MM.1S (cell line): ENCODE data around the gene NPHP1.
"Not testable (repeated sequence)": the region's sequence is repeated elsewhere in the genome, so short reads cannot be mapped to it uniquely, and the experiment has no call there.

Experiments
- DNase-seq: peaks from one replicate; pipeline ENCODE4 v3.0.0-alpha.2; 2015
- H2AFZ ChIP-seq: fragments of 300-600 bp; sonication (generic); 2 replicates; pipeline ENCODE4 v1.6.0; 2016; ENCODE audit warnings: antibody characterized with exemption, low read length
- H3F3A ChIP-seq: fragments of 300-600 bp; sonication (generic); 2 replicates; pipeline ENCODE4 v1.6.1; 2016; ENCODE audit warnings: mild to moderate bottlenecking, antibody characterized with exemption, low read length, moderate library complexity, mixed read lengths; ENCODE audit not compliant: insufficient read depth
- H3K27ac ChIP-seq: fragments of 300-600 bp; sonication (generic); 2 replicates; pipeline ENCODE4 v1.5.1; 2016; ENCODE audit warnings: mild to moderate bottlenecking, low read length
- H3K27me3 ChIP-seq: fragments of 300-600 bp; sonication (generic); replicated peaks from 2 replicates; pipeline ENCODE4 v1.6.0; 2016; ENCODE audit warnings: low read length; ENCODE audit not compliant: insufficient read depth
- H3K36me3 ChIP-seq: fragments of 300-600 bp; sonication (generic); replicated peaks from 2 replicates; pipeline ENCODE4 v1.6.1; 2016; ENCODE audit warnings: mild to moderate bottlenecking, low read length, mixed read lengths; ENCODE audit not compliant: insufficient read depth
- H3K4me1 ChIP-seq: fragments of 300-600 bp; sonication (generic); 2 replicates; pipeline ENCODE4 v1.6.1; 2016; ENCODE audit warnings: low read length, mixed read lengths
- H3K4me2 ChIP-seq: fragments of 300-600 bp; sonication (generic); 2 replicates; pipeline ENCODE4 v1.6.0; 2016; ENCODE audit warnings: low read depth, low read length
- H3K4me3 ChIP-seq: fragments of 300-600 bp; sonication (generic); 2 replicates; pipeline ENCODE4 v1.5.1; 2016; ENCODE audit warnings: low read length, mixed read lengths
- H3K79me2 ChIP-seq: fragments of 300-600 bp; sonication (generic); 2 replicates; pipeline ENCODE4 v1.6.1; 2016; ENCODE audit warnings: mixed run types, low read length, mixed read lengths
- H3K9ac ChIP-seq: fragments of 300-600 bp; sonication (generic); 2 replicates; pipeline ENCODE4 v1.6.1; 2016; ENCODE audit warnings: low read length, mixed read lengths
- H3K9me2 ChIP-seq: fragments of 300-600 bp; sonication (generic); replicated peaks from 2 replicates; pipeline ENCODE4 v1.6.1; 2016; ENCODE audit warnings: mild to moderate bottlenecking, low read length, mixed read lengths; ENCODE audit not compliant: insufficient read depth
- H3K9me3 ChIP-seq: fragments of 300-600 bp; sonication (generic); replicated peaks from 2 replicates; pipeline ENCODE4 v1.6.1; 2016; ENCODE audit warnings: mild to moderate bottlenecking, low read length, mixed read lengths; ENCODE audit not compliant: insufficient read depth
- H4K20me1 ChIP-seq: fragments of 300-600 bp; sonication (generic); 2 replicates; pipeline ENCODE4 v1.6.1; 2016; ENCODE audit warnings: mild to moderate bottlenecking, low read length, moderate library complexity, mixed read lengths; ENCODE audit not compliant: insufficient read depth
- CTCF ChIP-seq: fragments of 300-600 bp; sonication (generic); IDR thresholded peaks from 2 replicates; pipeline ENCODE4 v1.5.1; 2016; ENCODE audit warnings: antibody characterized with exemption, low read length, mixed read lengths
- EZH2 ChIP-seq: fragments of 300-600 bp; sonication (generic); optimal IDR thresholded peaks from 2 replicates; pipeline ENCODE3; 2017; ENCODE audit warnings: low read depth, mild to moderate bottlenecking, antibody characterized with exemption, low read length, mixed read lengths
- EZH2phosphoT487 ChIP-seq: fragments of 300-600 bp; sonication (generic); IDR thresholded peaks from 2 replicates; pipeline ENCODE4 v1.6.1; 2018; ENCODE audit warnings: antibody characterized with exemption, low read length

Gene NPHP1

DNA sequence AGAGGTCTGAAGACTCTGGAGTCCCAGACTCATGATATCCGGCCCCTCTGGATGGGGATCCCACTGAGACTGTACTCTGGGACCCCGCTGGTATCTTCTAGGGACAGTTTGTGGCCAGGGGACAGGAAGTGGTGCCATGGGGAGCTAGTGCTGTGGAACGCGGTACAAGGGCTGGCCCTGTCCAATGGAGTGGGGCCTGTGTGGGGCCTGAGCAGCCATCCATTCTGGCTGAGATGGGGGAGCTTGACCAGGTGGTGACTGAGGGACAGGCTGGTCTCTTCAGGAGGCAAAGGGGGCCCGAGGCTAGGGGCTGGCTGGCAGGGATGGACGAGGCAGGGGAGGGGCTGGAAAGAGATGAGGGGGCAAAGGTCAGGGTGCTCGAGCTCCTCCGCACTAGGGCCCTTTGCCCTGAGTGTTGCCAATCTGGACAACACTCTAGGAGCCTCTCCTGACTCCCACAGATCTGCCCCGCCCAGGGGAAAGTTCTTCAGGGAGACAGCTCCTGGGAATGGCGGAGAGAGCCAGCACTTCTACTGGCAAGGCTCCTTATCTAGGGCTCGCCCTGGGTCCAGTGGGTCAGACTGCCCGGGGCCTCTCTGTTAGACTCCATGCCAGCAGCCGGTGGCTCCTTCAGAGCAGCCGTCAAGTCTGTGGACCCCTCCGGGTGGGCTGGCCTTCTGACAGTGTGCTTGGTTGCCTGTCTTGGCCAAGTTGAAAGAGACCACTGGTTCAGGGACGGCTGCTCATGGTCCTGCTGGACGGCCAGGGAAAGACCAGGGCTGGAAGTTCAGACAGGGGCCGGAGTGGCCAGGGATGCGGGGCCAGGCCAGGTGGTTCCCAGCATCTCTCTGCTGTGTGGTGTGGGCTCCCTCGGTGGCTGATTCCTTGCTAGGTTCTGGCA is 101.5 kb downstream of the NPHP1 start:
- no peaks in the 10 kb centered on the region for H3K79me2 ChIP-seq
- no peak overlapping the region for H3K9ac ChIP-seq
- H3K4me3 ChIP-seq = no peak overlapping the region
- H3K4me1 ChIP-seq = no peaks in the 10 kb centered on the region
- no peaks in the 10 kb centered on the region for H3K9me2 ChIP-seq
- no peaks in the 10 kb centered on the region for H3K36me3 ChIP-seq
- no peak overlapping the region for H3K27ac ChIP-seq
- H3K4me2 ChIP-seq = no peak overlapping the region
- no peak overlapping the region for H2AFZ ChIP-seq
- no peak for DNase-seq
- H3K27me3 ChIP-seq = no peaks in the 10 kb centered on the region
- H3F3A ChIP-seq = no peaks in the 10 kb centered on the region
- no peaks in the 10 kb centered on the region for H4K20me1 ChIP-seq
- no peak for TF ChIP-seq EZH2phosphoT487
- TF ChIP-seq CTCF = no peak
- no peak for TF ChIP-seq EZH2
- no peaks in the 10 kb centered on the region for H3K9me3 ChIP-seq

- H3K9me2 ChIP-seq = no peaks in the 10 kb centered on the region
- H2AFZ ChIP-seq = no peak overlapping the region
- DNase-seq = no peak
- H3K4me3 ChIP-seq = no peak overlapping the region
- no peak for TF ChIP-seq EZH2phosphoT487
- TF ChIP-seq CTCF = no peak
- TF ChIP-seq EZH2 = no peak
- H3F3A ChIP-seq = no peaks in the 10 kb centered on the region
- no peaks in the 10 kb centered on the region for H3K4me1 ChIP-seq
- H3K27ac ChIP-seq = no peak overlapping the region
- no peak overlapping the region for H3K9ac ChIP-seq
- no peaks in the 10 kb centered on the region for H3K36me3 ChIP-seq
- H4K20me1 ChIP-seq = no peaks in the 10 kb centered on the region
- H3K79me2 ChIP-seq = no peaks in the 10 kb centered on the region
- H3K4me2 ChIP-seq = no peak overlapping the region
- H3K9me3 ChIP-seq = no peaks in the 10 kb centered on the region
- H3K27me3 ChIP-seq = no peaks in the 10 kb centered on the region
Observed at GRCh38 chr2:110101901-110102803, 102.7 kb downstream of the NPHP1 start.

- H3K27me3 ChIP-seq = no peaks in the 10 kb centered on the region
- H3K9me2 ChIP-seq = no peaks in the 10 kb centered on the region
- no peak overlapping the region for H2AFZ ChIP-seq
- no peaks in the 10 kb centered on the region for H3K4me1 ChIP-seq
- H3K36me3 ChIP-seq = no peaks in the 10 kb centered on the region
- no peak overlapping the region for H3K4me2 ChIP-seq
- H3K9me3 ChIP-seq = no peaks in the 10 kb centered on the region
- no peak overlapping the region for H3K4me3 ChIP-seq
- H3K27ac ChIP-seq = no peak overlapping the region
- H3K9ac ChIP-seq = no peak overlapping the region
- no peaks in the 10 kb centered on the region for H4K20me1 ChIP-seq
- H3K79me2 ChIP-seq = no peaks in the 10 kb centered on the region
- TF ChIP-seq CTCF = no peak
- TF ChIP-seq EZH2 = no peak
- no peak for TF ChIP-seq EZH2phosphoT487
- no peak for DNase-seq
- no peaks in the 10 kb centered on the region for H3F3A ChIP-seq
Observed at GRCh38 chr2:110101280-110101844, 103.5 kb downstream of the NPHP1 start.

DNA sequence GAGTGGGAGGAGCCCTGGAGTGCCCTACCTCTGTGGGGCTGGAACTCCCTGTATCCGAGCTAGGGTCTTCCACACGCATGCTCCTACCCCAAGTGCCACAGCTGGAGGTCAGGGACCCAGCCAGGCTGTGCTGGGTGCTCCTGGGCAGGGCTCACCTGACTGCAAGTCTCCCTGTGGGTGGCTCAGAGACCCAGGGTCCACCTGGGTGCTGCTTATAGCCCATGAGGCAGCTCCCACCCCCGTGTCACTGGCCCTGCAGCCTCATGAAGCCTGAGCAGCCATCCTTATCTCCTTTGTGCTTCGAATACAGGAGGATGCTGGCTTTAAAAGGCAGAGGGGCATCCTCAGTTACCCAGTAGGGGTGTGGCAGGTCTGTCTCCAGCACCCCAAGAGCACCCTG is 103.9 kb downstream of the NPHP1 start:
- H3K9ac ChIP-seq, H3K4me3 ChIP-seq, H3K4me2 ChIP-seq: not testable (repeated sequence)

More for the DNA sequence above, 103.9 kb downstream of the NPHP1 start:
- not testable (repeated sequence) for H3K36me3 ChIP-seq, H3K79me2 ChIP-seq, H3K9me3 ChIP-seq, DNase-seq, H3K27ac ChIP-seq, H3K9me2 ChIP-seq, H3F3A ChIP-seq, H4K20me1 ChIP-seq, H3K4me1 ChIP-seq, H3K27me3 ChIP-seq, H2AFZ ChIP-seq
